SU-DHL-6 (cell line): ENCODE results near the gene MGMT.

Experiments used
- H2AFZ ChIP-seq: fragments of 200-600 bp; sonication (generic); 2 replicates; pipeline ENCODE4 v1.6.1; 2014; ENCODE audit warnings: low read depth, mild to moderate bottlenecking, moderate library complexity, mixed read lengths, antibody characterized with exemption, low read length; ENCODE audit not compliant: severe bottlenecking
- H3F3A ChIP-seq: fragments of 200-600 bp; shearing (Covaris generic); 2 replicates; pipeline ENCODE4 v1.6.0; 2016; ENCODE audit warnings: antibody characterized with exemption, mild to moderate bottlenecking; ENCODE audit not compliant: insufficient read depth
- H3K27ac ChIP-seq: fragments of 200-600 bp; sonication (generic); 2 replicates; pipeline ENCODE4 v1.5.1; 2016; ENCODE audit warnings: low read depth, mild to moderate bottlenecking, low read length, moderate library complexity, mixed read lengths
- H3K27me3 ChIP-seq: fragments of 200-600 bp; sonication (generic), shearing (Covaris generic); 2 replicates; pipeline ENCODE4 v1.6.0; 2014; ENCODE audit warnings: mild to moderate bottlenecking, low read length
- H3K36me3 ChIP-seq: fragments of 200-600 bp; sonication (generic); 2 replicates; pipeline ENCODE4 v1.6.1; 2014; ENCODE audit warnings: mild to moderate bottlenecking, low read length, mixed read lengths
- H3K4me2 ChIP-seq: fragments of 300-600, 200-600 bp; shearing (Covaris generic), sonication (generic); 2 replicates; pipeline ENCODE4 v1.6.0; 2014; ENCODE audit warnings: low read length, low read depth, mild to moderate bottlenecking; ENCODE audit not compliant: poor library complexity, severe bottlenecking
- H3K4me3 ChIP-seq: fragments of 200-600 bp; sonication (generic); 2 replicates; pipeline ENCODE4 v1.5.1; 2014; ENCODE audit warnings: antibody characterized with exemption, low read length, mild to moderate bottlenecking, mixed read lengths; ENCODE audit not compliant: insufficient read depth, poor library complexity, severe bottlenecking
- H3K79me2 ChIP-seq: fragments of 200-600 bp; sonication (generic); 2 replicates; pipeline ENCODE4 v1.6.1; 2014; ENCODE audit warnings: mild to moderate bottlenecking, low read length, moderate library complexity; ENCODE audit not compliant: insufficient read depth
- H3K9ac ChIP-seq: fragments of 200-600 bp; sonication (generic); 2 replicates; pipeline ENCODE4 v1.7.0; 2014; ENCODE audit warnings: mild to moderate bottlenecking, low read length
- H3K9me2 ChIP-seq: fragments of 200-600 bp; sonication (generic); replicated peaks from 2 replicates; pipeline ENCODE4 v1.6.1; 2014; ENCODE audit warnings: low read length; ENCODE audit not compliant: insufficient read depth
- H3K9me3 ChIP-seq: fragments of 200-600 bp; sonication (generic); 2 replicates; pipeline ENCODE4 v1.6.1; 2014; ENCODE audit warnings: low read length, mixed read lengths; ENCODE audit not compliant: insufficient read depth
- H4K20me1 ChIP-seq: fragments of 200-600 bp; sonication (generic); 2 replicates; pipeline ENCODE4 v1.6.1; 2014; ENCODE audit warnings: low read depth, mild to moderate bottlenecking, antibody characterized with exemption, low read length, moderate library complexity, mixed read lengths
- CTCF ChIP-seq: fragments of 200-600 bp; sonication (generic); IDR thresholded peaks from one replicate; pipeline ENCODE4 v1.5.1; 2017; ENCODE audit warnings: antibody characterized with exemption, mild to moderate bottlenecking, low read length, moderate library complexity; ENCODE audit not compliant: insufficient read depth, poor library complexity, severe bottlenecking
- EZH2phosphoT487 ChIP-seq: fragments of 200-600 bp; sonication (generic), shearing (Covaris generic); conservative IDR thresholded peaks from 2 replicates; pipeline ENCODE4 v1.6.1; 2018; ENCODE audit warnings: mild to moderate bottlenecking, antibody characterized with exemption, low read length, moderate library complexity, mixed read lengths

Gene MGMT

DNA sequence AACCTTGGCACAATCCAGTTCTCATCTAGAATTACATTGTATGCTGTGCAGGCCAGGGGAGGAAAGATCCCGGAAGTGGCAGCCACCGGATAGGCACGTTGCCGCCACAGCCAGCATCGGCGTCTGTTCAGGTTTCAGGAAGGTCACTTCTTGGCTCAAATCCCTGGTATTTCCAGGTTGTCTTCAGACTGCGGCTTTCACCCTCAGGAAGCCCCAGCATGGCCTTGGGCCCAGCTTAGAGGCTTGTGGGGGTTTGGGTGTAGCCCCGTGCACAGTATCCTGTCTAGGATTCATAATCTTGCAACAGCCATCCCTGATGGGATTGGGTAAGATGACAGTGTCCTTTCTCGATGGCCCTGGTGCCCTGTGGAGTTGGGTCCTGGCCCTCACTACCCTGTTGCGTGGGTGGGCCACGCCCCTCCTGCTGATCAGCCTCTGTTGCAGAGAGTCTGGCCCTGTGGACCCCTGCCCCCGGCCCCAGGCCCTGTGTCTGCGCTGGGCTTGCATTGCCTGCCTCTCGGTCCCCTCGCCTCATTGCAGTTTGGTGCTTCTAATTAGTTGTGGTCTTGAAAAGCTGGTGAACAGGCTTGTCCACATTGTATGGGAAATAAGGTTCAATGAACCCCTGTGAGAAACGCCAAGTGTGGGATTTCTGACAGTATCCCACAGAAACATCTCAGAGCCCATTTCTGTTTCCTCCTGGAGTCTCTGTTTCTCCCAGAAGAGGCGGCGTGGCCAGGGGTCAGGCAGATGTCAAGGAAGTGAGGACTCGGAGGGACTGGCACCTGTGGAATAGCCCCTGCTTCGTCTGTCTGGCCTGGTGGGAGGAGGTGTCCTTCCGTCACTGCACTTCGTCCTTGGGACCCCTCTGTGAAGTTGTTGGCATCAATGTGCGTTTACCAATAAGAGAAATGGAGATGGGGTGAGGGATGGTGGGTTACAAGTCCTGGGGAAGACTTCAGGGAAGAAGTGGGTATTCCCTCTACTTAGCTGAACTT lies 77.5 kb downstream of the MGMT start:
- no peak overlapping the region for H3K27ac ChIP-seq
- no peaks in the 10 kb centered on the region for H3K79me2 ChIP-seq
- no peak for TF ChIP-seq CTCF
- TF ChIP-seq EZH2phosphoT487: no peak
- H3K4me2 ChIP-seq: no peak overlapping the region
- H3K9me3 ChIP-seq: no peaks in the 10 kb centered on the region
- H3K9ac ChIP-seq: no peak overlapping the region
- no peaks in the 10 kb centered on the region for H3K36me3 ChIP-seq
- no peak overlapping the region for H2AFZ ChIP-seq
- H3K9me2 ChIP-seq: no peaks in the 10 kb centered on the region
- no peaks in the 10 kb centered on the region for H3K27me3 ChIP-seq
- H3F3A ChIP-seq: no peaks in the 10 kb centered on the region
- H3K4me3 ChIP-seq: no peak overlapping the region
- H4K20me1 ChIP-seq: no peaks in the 10 kb centered on the region

DNA sequence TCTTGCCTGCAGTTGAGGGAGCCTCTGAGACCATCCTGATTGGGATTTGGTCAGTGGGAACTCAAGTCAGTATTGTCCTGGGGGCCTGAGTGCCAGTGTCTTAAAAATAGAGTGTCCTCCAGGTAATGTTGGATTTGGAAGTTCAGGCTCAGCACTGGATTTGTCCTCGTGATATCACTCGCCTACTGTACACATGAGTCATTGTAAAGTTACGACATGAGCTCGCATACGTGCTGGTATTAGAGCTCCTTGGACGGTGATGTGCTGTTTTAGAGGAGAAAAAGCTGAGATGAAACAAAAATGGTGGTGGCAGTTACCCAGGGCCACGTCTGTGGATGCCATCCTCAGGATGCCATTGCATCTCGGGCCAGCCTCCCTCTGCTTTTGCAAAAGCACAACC lies 78.2 kb downstream of the MGMT start:
- no peaks in the 10 kb centered on the region for H3K9me3 ChIP-seq
- H3K36me3 ChIP-seq: no peaks in the 10 kb centered on the region
- no peaks in the 10 kb centered on the region for H3K9me2 ChIP-seq
- no peak overlapping the region for H2AFZ ChIP-seq
- no peaks in the 10 kb centered on the region for H4K20me1 ChIP-seq
- TF ChIP-seq CTCF: no peak
- TF ChIP-seq EZH2phosphoT487: no peak
- H3F3A ChIP-seq: no peaks in the 10 kb centered on the region
- no peaks in the 10 kb centered on the region for H3K27me3 ChIP-seq
- no peak overlapping the region for H3K4me3 ChIP-seq
- no peaks in the 10 kb centered on the region for H3K79me2 ChIP-seq
- H3K27ac ChIP-seq: no peak overlapping the region
- no peak overlapping the region for H3K4me2 ChIP-seq
- no peak overlapping the region for H3K9ac ChIP-seq

GRCh38 chr10:129546106-129546505 lies 79.1 kb downstream of the MGMT start:
- H3K36me3 ChIP-seq: no peaks in the 10 kb centered on the region
- no peak overlapping the region for H3K9ac ChIP-seq
- no peak overlapping the region for H3K27ac ChIP-seq
- no peaks in the 10 kb centered on the region for H4K20me1 ChIP-seq
- H3K9me3 ChIP-seq: no peaks in the 10 kb centered on the region
- H3K4me3 ChIP-seq: no peak overlapping the region
- H3K79me2 ChIP-seq: no peaks in the 10 kb centered on the region
- no peaks in the 10 kb centered on the region for H3K27me3 ChIP-seq
- H3F3A ChIP-seq: no peaks in the 10 kb centered on the region
- H3K9me2 ChIP-seq: no peaks in the 10 kb centered on the region
- TF ChIP-seq EZH2phosphoT487: no peak
- TF ChIP-seq CTCF: no peak
- H3K4me2 ChIP-seq: no peak overlapping the region
- H2AFZ ChIP-seq: no peak overlapping the region
